GM19372 (cell line): ENCODE data around the gene SOX4.

Source experiments
- ATAC-seq: cut with Tn5 transposase; IDR thresholded peaks from one replicate; pipeline ENCODE4 v1.9.1; 2021; ENCODE audit warnings: mild to moderate bottlenecking, low read depth, moderate library complexity; ENCODE audit not compliant: unreplicated experiment

SOX4 gene

GRCh38 chr6:21611485-21611884, 17.9 kb downstream of the SOX4 start:
- ATAC-seq, result no peak

GRCh38 chr6:21612067-21612745, 18.7 kb downstream of the SOX4 start:
- ATAC-seq, result no peak

GRCh38 chr6:21613809-21614208, 20.3 kb downstream of the SOX4 start:
- no peak for ATAC-seq

- no peak for ATAC-seq
Observed at GRCh38 chr6:21614226-21614625, 20.7 kb downstream of the SOX4 start.

GRCh38 chr6:21615504-21615903, 22.0 kb downstream of the SOX4 start:
- no peak for ATAC-seq

GRCh38 chr6:21616005-21616404, 22.5 kb downstream of the SOX4 start:
- ATAC-seq, result no peak

GRCh38 chr6:21625642-21626041, 32.1 kb downstream of the SOX4 start:
- no peak for ATAC-seq

GRCh38 chr6:21626756-21627155, 33.2 kb downstream of the SOX4 start:
- ATAC-seq, result no peak

- no peak for ATAC-seq
Observed at GRCh38 chr6:21628160-21628559, 34.6 kb downstream of the SOX4 start.

GRCh38 chr6:21633511-21634109, 40.1 kb downstream of the SOX4 start:
- no peak for ATAC-seq

GRCh38 chr6:21634582-21634981, 41.0 kb downstream of the SOX4 start:
- ATAC-seq, result no peak

- ATAC-seq, result no peak
Observed at GRCh38 chr6:21636876-21637275, 43.3 kb downstream of the SOX4 start.

- no peak for ATAC-seq
Observed at GRCh38 chr6:21639316-21639715, 45.8 kb downstream of the SOX4 start.
